ENCODE data around the gene MSRB2. TPM values are rescaled to one million over a fixed set of nuclear protein-coding genes. Genes with fewer than 3 reads are reported as not detected.

Gene MSRB2
- total RNA-seq, result 10 to 100 TPM in 1 of 4 donors, 1 to 10 TPM in 3; 3.9 to 15.1 (median 9.1) TPM

DNA sequence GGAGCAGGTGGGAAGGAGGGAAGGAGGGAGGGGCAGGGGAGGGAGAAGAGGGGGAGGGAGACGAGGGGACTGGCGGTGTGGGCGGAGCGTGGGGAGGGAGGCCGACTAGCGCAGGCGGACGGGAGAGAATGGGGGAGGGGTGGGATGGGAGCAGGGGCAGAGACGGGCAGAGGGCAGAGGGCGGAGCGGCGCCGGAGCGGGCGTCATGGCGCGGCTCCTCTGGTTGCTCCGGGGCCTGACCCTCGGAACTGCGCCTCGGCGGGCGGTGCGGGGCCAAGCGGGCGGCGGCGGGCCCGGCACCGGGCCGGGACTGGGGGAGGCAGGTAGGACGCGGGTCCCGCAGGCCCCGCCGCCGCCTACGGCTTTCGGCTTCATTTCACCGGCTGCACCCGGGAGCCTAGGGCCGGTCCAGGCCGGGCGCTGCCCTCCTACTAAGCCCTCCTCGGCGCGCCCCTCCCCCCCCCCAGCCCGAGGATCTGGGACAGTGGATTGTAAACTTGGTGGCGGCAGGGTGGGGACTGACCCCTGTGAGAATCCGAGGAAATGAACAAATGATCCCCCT lies at the start of gene MSRB2:
Gene MSRB2 (plus strand): TSS at position 176 of the 562 bp plus-strand sequence. CDS start 30 bp downstream, at position 206.
- peak; percentile 91 to 98 for DNase-seq (ENCODE audit: low spot score in 2 of 2)
- WGBS, 2 donors, result 0 to 2% methylated on average over 13 to 31 of the region's 50 CpGs
- intact Hi-C loops (cut with DNase I; ENCODE audit: low total_unique reads), result no loop called here
- TF ChIP-seq POLR2A (IDR thresholded peaks at IDR 0.05), result peak in 1 of 2 donors; percentile 70
- TF ChIP-seq, protein P1, sequence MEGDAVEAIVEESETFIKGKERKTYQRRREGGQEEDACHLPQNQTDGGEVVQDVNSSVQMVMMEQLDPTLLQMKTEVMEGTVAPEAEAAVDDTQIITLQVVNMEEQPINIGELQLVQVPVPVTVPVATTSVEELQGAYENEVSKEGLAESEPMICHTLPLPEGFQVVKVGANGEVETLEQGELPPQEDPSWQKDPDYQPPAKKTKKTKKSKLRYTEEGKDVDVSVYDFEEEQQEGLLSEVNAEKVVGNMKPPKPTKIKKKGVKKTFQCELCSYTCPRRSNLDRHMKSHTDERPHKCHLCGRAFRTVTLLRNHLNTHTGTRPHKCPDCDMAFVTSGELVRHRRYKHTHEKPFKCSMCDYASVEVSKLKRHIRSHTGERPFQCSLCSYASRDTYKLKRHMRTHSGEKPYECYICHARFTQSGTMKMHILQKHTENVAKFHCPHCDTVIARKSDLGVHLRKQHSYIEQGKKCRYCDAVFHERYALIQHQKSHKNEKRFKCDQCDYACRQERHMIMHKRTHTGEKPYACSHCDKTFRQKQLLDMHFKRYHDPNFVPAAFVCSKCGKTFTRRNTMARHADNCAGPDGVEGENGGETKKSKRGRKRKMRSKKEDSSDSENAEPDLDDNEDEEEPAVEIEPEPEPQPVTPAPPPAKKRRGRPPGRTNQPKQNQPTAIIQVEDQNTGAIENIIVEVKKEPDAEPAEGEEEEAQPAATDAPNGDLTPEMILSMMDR (IDR thresholded peaks at IDR 0.05), result no peak
- peak within 1 kb of the TSS; percentile 86 for H3K4me3 ChIP-seq (ENCODE audit: low read depth, poor library complexity, severe bottlenecking)

DNA sequence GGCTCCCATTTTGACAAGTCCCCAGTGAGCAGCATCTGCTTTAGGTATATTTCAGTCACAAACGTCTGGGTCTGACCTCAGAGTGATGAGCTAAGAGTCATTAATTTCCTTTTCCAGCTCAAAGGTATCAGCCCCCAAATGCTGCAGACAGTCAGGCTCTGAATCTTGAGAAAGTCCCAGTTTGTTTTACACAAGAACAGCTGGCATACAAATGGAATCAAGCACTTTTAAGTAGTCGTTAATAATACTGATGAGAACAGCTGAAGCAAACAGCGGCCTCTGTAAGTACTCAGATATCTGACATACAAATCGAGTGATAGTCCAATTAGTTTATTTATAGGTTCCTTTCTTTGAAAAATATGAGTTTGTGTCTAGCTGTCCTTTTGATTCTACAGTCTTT lies 49.4 kb upstream of the MSRB2 start:
- WGBS, 2 donors, result 61 to 62% methylated on average over 4 of the region's 4 CpGs
- no peak for TF ChIP-seq POLR2A (IDR thresholded peaks at IDR 0.05)
- TF ChIP-seq, protein P1 (IDR thresholded peaks at IDR 0.05), result no peak
- no peak for DNase-seq (ENCODE audit: low spot score in 2 of 2)
- intact Hi-C loops (cut with DNase I; ENCODE audit: low total_unique reads), result no loop called here
- no peak overlapping the region for H3K4me3 ChIP-seq (ENCODE audit: low read depth, poor library complexity, severe bottlenecking)

DNA sequence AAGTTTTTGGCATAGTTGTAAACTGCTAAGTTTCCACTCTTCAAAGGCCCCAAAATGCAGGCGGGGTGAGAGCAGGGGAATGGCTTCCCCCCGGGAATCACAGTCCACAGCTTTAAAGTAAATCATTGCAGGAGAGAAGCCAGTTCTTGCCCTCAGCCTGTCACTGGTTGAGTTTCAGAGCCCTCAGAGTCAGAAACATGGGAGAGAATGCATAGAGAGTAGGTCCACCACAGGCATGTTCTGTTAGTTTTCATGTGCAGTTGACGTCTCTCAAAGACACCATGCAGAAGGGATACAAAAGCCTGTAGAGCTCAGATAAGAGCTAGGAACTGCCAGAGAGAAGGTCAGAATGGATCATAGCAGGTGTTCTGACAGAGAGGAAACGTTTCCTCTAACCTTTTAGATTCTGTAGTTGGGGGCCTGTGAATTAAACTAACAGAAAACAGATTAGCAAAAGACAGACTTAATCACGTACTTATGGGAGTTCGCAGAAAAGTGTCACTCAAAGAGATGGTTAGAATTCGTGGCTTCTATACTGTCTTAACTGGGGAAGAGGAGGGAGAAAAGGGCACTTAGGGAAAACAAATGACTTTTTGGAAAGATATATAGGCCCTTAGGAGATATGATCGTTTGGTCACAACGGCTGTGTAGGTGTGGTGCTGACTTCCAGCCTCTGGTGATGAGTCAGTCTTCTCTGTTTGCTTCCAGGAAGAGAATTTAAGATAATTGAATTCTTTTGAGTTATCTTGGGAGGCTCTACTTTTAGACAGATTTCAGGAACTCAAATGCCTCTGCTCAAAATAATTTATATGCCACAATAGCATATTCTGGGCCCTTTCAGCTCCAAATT lies 48.0 kb upstream of the MSRB2 start:
- intact Hi-C loops (cut with DNase I; ENCODE audit: low total_unique reads), result no loop called here
- no peak overlapping the region for H3K4me3 ChIP-seq (ENCODE audit: low read depth, poor library complexity, severe bottlenecking)
- WGBS, 2 donors, result 51% methylated on average over 9 of the region's 9 CpGs
- no peak for TF ChIP-seq POLR2A (IDR thresholded peaks at IDR 0.05)
- TF ChIP-seq, protein P1 (IDR thresholded peaks at IDR 0.05), result no peak
- DNase-seq (ENCODE audit: low spot score in 2 of 2), result no peak

DNA sequence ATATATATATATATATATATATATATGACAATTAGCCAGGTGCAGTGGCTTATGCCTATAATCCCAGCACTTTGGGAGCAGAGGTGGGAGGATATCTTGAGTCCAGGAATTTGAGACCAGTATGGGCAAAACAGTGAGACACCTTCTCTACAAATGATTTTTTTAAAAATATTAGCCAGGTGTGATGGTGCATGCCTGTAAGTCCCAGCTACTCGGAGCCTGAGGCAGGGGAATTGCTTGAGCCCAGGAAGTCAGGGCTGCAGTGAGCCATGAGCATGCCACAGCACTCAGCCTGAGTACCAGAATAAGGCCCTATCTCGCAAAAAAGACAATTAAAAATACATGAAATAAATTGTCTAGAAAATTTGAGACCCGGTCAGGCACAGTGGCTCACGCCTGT lies 47.2 kb upstream of the MSRB2 start:
- TF ChIP-seq, protein P1 (IDR thresholded peaks at IDR 0.05), result no peak
- TF ChIP-seq POLR2A (IDR thresholded peaks at IDR 0.05), result no peak
- no peak for DNase-seq (ENCODE audit: low spot score in 2 of 2)
- intact Hi-C loops (cut with DNase I; ENCODE audit: low total_unique reads), result no loop called here
- H3K4me3 ChIP-seq (ENCODE audit: low read depth, poor library complexity, severe bottlenecking), result no peak overlapping the region
- 92 to 93% methylated on average over 4 of the region's 4 CpGs for WGBS, 2 donors

DNA sequence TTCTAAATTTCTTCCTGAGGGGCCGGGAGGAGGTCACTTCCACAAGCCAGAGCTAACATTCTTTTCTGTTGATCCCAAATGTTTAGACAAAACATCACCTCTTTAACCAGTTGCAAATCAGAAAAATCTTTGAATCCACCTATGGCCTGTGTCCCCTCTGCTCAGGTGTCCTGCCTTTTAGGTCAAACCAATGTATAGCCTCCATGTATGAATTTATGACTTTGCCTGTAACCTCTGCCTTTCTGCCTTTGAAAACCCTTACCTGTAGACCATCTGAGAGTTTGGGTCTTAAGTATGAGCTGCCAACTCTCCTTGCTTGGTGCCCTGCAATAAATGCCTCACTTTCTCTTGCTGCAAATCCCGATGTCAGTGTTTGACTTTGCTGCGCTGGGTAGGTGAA lies 44.1 kb upstream of the MSRB2 start:
- 93 to 97% methylated on average over 3 of the region's 3 CpGs for WGBS, 2 donors
- DNase-seq (ENCODE audit: low spot score in 2 of 2), result no peak
- intact Hi-C loops (cut with DNase I; ENCODE audit: low total_unique reads), result no loop called here
- H3K4me3 ChIP-seq (ENCODE audit: low read depth, poor library complexity, severe bottlenecking), result no peak overlapping the region
- TF ChIP-seq, protein P1 (IDR thresholded peaks at IDR 0.05), result no peak
- no peak for TF ChIP-seq POLR2A (IDR thresholded peaks at IDR 0.05)

All from lower leg skin (tissue), 4 donors.